ENCODE measurements around the gene HACD3.

Gene HACD3

GRCh38 chr15:65619626-65620290, 89.5 kb downstream of the HACD3 start:
- no peak for DNase-seq
- Histone ChIP-seq H3K79me2 (ENCODE audit: low read length) (no peaks in the 10 kb centered on the region), H3K27ac (ENCODE audit: low read length) (no peak overlapping the region), H3K4me1 (ENCODE audit: low read length) (no peaks in the 10 kb centered on the region), H3K4me2 (ENCODE audit: low read depth, low read length) (no peak overlapping the region), H4K20me1 (ENCODE audit: insufficient read depth, low read length) (no peaks in the 10 kb centered on the region), H3K27me3 (replicated peaks; ENCODE audit: insufficient read depth, low read length) (no peaks in the 10 kb centered on the region), H3K9me3 (replicated peaks; ENCODE audit: insufficient read depth, low read length) (no peaks in the 10 kb centered on the region), H3K9ac (ENCODE audit: low read length) (no peak overlapping the region), H3F3A (ENCODE audit: insufficient read depth, low read length) (no peaks in the 10 kb centered on the region), H2AFZ (ENCODE audit: low read length) (no peak overlapping the region), H3K36me3 (replicated peaks; ENCODE audit: insufficient read depth, low read length) (no peaks in the 10 kb centered on the region), H3K9me2 (replicated peaks; ENCODE audit: insufficient read depth, low read length) (no peaks in the 10 kb centered on the region), H3K4me3 (ENCODE audit: low read length) (no peak overlapping the region)
- TF ChIP-seq CTCF (IDR thresholded peaks at IDR 0.05; ENCODE audit: low read length): no peak
- TF ChIP-seq EZH2 (optimal IDR thresholded peaks at IDR 0.05; ENCODE audit: low read depth, low read length): no peak
- no peak for TF ChIP-seq EZH2phosphoT487 (IDR thresholded peaks at IDR 0.05; ENCODE audit: low read length)

- H3K27ac ChIP-seq (ENCODE audit: low read length): no peak overlapping the region
- no peaks in the 10 kb centered on the region for H4K20me1 ChIP-seq (ENCODE audit: insufficient read depth, low read length)
- no peaks in the 10 kb centered on the region for H3K27me3 ChIP-seq (replicated peaks; ENCODE audit: insufficient read depth, low read length)
- H3K36me3 ChIP-seq (replicated peaks; ENCODE audit: insufficient read depth, low read length): no peaks in the 10 kb centered on the region
- H3K4me3 ChIP-seq (ENCODE audit: low read length): no peak overlapping the region
- TF ChIP-seq EZH2phosphoT487 (IDR thresholded peaks at IDR 0.05; ENCODE audit: low read length) (no peak), CTCF (IDR thresholded peaks at IDR 0.05; ENCODE audit: low read length) (no peak), EZH2 (optimal IDR thresholded peaks at IDR 0.05; ENCODE audit: low read depth, low read length) (no peak)
- H3K9me2 ChIP-seq (replicated peaks; ENCODE audit: insufficient read depth, low read length): no peaks in the 10 kb centered on the region
- H3K9ac ChIP-seq (ENCODE audit: low read length): no peak overlapping the region
- no peaks in the 10 kb centered on the region for H3F3A ChIP-seq (ENCODE audit: insufficient read depth, low read length)
- no peaks in the 10 kb centered on the region for H3K4me1 ChIP-seq (ENCODE audit: low read length)
- no peak for DNase-seq
- H3K9me3 ChIP-seq (replicated peaks; ENCODE audit: insufficient read depth, low read length): no peaks in the 10 kb centered on the region
- H3K4me2 ChIP-seq (ENCODE audit: low read depth, low read length): no peak overlapping the region
- no peak overlapping the region for H2AFZ ChIP-seq (ENCODE audit: low read length)
- H3K79me2 ChIP-seq (ENCODE audit: low read length): no peaks in the 10 kb centered on the region
Measured at GRCh38 chr15:65620833-65621232, 90.6 kb downstream of the HACD3 start.

- no peaks in the 10 kb centered on the region for H3K9me3 ChIP-seq (replicated peaks; ENCODE audit: insufficient read depth, low read length)
- H3K9ac ChIP-seq (ENCODE audit: low read length): no peak within 1 kb of the TSS
- no peaks in the 10 kb centered on the region for H3K9me2 ChIP-seq (replicated peaks; ENCODE audit: insufficient read depth, low read length)
- no peaks in the 10 kb centered on the region for H4K20me1 ChIP-seq (ENCODE audit: insufficient read depth, low read length)
- no peak within 1 kb of the TSS for H3K27ac ChIP-seq (ENCODE audit: low read length)
- H3K36me3 ChIP-seq (replicated peaks; ENCODE audit: insufficient read depth, low read length): no peaks in the 10 kb centered on the region
- H3K79me2 ChIP-seq (ENCODE audit: low read length): no peaks in the 10 kb centered on the region
- no peaks in the 10 kb centered on the region for H3K4me1 ChIP-seq (ENCODE audit: low read length)
- DNase-seq: no peak
- H3K27me3 ChIP-seq (replicated peaks; ENCODE audit: insufficient read depth, low read length): no peaks in the 10 kb centered on the region
- H3K4me2 ChIP-seq (ENCODE audit: low read depth, low read length): no peak within 1 kb of the TSS
- TF ChIP-seq EZH2 (optimal IDR thresholded peaks at IDR 0.05; ENCODE audit: low read depth, low read length): no peak
- TF ChIP-seq CTCF (IDR thresholded peaks at IDR 0.05; ENCODE audit: low read length): no peak
- no peak for TF ChIP-seq EZH2phosphoT487 (IDR thresholded peaks at IDR 0.05; ENCODE audit: low read length)
- H3F3A ChIP-seq (ENCODE audit: insufficient read depth, low read length): no peaks in the 10 kb centered on the region
- H2AFZ ChIP-seq (ENCODE audit: low read length): no peak within 1 kb of the TSS
- no peak within 1 kb of the TSS for H3K4me3 ChIP-seq (ENCODE audit: low read length)
Measured at GRCh38 chr15:65621638-65622037, 91.4 kb downstream of the HACD3 start, which contains the start of gene SLC24A1. SLC24A1 (plus strand) TSS chr15:65621938; CDS start chr15:65624081, 2,143 bp downstream.
